Activated T-cell treated with anti-CD3 and anti-CD28 coated beads for 1 hour (primary cell): ENCODE measurements around the gene PNLIPRP3.

Experiments
- DNase-seq: peaks from one replicate; pipeline ENCODE4 v3.0.0-alpha.2; 2020; ENCODE audit warnings: low read depth

The PNLIPRP3 gene

DNA sequence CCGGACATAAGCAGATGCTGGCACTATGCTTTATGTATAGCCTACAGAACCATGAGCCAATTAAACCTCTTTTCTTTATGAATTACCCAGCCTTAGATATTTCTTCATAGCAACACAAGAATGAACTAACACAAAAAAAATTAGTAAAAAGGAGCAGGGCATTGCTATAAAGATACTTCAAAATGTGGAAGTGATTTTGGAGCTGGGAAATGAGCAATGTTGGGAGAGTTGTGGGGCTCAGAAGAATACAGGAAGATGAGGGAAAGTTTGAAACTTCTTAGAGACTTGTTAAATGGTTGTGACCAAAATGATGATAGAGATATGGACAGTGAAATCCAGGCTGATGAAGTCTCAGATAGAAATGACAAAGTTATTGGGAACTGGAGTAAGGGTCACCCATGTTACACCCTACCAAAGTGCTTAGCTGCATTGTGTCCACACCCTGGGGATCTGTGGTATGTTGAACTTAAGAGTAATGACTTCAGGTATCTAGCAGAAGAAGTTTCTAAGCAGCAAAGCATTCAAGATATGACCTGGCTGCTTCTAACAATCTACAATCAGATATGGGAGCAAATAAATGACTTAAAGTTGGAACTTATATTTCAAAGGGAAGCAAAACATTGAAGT is 24.2 kb downstream of the PNLIPRP3 start:
- no peak for DNase-seq

DNA sequence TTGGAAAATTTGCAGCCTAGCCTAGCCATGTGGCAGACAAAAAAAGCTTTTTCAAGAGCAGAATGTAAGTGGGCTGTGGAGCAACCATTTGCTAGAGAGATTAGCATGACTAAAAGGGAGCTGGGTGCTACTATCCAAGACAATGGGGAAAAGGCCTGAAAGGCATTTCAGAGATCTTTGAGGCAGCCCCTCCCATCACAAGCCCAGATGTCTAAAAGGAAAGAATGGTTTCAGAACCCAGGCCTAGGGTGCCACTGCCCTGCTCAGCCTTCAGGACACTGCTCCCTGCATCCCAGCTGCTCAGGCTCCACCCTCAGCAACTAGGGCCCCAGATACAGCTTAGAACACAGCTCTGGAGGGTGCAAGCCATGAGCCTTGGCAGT is 24.7 kb downstream of the PNLIPRP3 start:
- DNase-seq, result no peak

DNA sequence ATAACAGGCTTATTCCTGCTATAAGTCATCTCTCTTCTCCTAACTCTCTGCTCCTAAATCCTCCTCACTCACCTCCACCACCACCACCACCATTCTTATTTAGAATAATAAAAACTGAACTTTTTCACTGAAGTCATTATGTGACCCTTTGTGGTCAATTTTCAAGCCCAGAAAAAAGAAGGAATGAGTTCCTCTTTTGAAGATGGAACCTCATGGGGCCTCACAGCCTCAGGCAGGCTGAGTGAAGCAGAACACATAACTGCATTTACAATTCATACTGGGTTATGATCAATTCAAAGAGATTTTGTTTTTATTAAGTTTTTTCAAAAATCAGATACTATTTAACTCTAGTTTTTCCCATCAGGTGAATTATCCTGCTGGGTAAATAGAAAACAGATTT is 29.8 kb downstream of the PNLIPRP3 start:
- DNase-seq, result no peak

DNA sequence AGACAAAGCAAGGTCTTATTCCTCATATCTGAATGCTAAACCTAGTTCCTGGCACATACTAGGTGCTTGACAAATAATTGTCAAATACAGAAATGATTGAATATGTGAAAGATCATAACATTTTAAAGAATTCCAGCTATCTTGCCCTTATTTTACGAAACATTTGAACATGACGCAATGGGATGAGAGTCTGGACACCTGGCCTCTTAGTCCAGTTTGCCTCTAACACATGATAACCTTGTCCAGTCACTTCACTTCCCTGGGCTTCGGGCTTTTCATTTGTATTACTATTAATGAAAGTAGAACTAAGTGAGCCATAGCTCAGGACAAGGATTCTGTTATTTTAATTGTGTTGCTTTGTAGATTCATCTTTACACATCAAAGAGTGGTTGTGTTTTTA is 32.6 kb downstream of the PNLIPRP3 start:
- no peak for DNase-seq

DNA sequence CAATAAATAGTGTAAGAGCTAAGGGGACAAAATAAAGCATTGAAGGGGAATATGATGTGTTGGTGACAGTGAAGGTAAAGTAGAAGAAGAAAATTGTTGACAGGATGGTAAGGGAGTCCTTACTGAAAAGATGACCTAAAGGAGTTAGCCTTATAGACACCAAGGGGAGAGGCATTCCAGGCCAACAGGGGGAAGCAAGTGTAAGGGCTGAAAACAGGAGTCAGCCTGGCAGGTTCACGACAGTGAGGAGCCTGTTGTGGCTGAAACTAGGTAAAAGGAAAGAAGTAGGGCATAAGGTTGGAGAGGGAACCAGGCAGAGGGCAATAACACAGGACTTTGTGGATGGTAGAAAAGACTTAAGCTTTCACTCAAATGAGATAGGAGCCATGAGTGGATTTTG is 34.0 kb downstream of the PNLIPRP3 start:
- DNase-seq, result no peak

DNA sequence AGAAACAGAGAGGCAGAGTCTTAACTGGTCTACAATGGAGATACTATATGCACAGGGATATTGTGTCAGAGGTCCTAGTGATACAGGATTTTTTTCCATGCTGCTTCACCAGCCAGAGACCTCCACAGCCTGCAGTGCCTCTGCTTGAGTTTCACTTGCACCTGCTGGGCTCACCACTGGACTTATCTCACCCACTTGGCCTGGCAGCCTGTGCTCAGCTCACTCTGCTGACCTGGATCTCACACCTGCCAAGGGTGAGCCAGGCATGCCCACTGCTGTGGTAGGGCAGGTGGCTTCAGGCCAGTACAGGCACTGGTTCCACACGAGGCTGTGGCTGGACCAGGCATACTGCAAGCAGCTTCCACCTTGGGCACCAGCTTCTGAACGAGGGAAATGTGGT is 36.6 kb downstream of the PNLIPRP3 start:
- no peak for DNase-seq

DNA sequence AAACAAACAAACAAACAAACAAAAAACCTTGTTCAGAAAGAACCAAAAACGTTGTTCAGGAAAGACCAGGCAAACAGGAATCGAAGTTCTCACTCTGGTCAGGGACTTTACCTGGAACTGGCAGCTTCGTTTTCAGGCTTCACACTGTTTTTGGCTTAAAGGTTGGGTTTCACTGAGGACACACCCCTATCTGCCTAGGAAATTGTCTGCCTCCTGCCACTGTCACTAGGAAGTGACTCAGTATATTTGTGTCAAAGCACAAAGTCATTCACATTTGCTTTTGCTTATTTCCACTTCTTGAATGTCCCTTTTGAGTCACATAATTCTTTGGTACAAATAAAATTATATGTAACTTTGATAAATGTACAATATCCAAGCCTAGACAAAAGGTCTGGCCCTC is 37.9 kb downstream of the PNLIPRP3 start:
- no peak for DNase-seq

DNA sequence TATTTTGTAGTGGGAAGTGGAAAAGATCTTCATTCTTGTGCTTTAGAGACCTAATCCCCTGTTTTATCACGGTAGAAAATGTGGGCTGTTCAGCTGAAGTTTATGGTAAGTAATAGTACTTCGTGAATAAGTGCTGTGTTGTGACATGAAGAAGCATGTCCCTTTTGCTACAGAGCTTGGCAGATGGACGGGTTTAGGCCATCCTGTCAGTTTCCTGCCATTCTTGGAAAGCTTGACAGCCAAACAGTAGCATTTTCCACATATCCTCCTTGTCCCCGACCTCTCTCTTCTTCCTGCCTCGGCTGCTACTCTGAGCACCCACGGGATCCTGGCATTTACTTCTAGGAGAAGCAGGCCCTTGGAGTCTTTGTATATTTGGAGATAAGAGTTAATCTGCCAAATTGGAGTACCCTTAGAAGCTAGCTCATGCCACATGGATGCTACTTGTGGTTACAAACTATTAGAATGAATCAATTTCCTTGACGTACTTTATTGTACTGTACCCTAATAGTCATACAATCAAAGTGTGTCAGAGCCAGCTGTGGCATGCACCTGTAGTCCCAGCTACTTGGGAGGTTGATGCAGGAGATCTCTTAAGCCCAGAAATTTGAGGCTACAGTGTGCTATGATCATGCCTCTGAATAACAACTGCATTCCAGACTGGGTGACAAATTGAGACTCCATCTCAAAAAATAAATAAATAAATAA is 39.2 kb downstream of the PNLIPRP3 start:
- DNase-seq, result no peak

DNA sequence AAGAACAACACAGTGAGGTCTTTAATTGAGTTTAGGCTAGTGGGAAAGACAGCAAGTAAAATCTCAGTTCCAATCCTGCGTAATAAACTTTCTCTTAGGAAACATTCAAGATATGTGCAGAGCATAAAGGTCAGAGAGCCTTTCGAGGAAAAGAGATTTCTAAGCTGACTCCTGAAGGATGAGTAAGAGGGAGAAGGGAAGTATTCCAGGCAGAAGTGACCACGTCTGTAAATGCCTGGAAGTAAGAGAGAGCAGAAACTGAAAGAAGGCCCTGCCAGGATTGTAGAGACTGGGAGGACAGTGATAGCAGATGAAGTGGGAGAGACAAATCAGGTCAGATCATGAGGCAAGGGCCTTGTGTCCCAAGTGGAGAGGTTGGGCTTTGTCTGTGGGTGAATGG is 41.8 kb downstream of the PNLIPRP3 start:
- DNase-seq, result no peak

DNA sequence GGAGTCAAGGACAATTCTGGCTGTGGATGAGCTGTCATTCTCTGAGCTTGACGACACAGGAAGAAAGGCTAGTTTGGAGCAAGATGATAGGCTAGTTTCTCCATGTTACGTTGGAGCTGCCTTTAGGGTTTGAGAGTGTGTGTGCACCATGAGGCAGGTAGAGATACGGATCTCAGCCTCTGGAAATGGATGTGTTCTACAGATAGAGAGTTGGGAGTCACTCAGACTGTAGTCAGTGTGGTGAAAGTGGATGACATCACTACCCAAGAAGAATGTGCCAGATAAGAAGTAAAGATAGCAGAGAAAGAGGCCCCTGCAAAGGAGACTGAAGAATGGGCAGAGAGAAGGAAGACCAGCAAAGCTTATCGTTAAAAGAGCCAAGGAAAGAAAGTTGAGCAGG is 42.4 kb downstream of the PNLIPRP3 start:
- DNase-seq, result no peak

DNA sequence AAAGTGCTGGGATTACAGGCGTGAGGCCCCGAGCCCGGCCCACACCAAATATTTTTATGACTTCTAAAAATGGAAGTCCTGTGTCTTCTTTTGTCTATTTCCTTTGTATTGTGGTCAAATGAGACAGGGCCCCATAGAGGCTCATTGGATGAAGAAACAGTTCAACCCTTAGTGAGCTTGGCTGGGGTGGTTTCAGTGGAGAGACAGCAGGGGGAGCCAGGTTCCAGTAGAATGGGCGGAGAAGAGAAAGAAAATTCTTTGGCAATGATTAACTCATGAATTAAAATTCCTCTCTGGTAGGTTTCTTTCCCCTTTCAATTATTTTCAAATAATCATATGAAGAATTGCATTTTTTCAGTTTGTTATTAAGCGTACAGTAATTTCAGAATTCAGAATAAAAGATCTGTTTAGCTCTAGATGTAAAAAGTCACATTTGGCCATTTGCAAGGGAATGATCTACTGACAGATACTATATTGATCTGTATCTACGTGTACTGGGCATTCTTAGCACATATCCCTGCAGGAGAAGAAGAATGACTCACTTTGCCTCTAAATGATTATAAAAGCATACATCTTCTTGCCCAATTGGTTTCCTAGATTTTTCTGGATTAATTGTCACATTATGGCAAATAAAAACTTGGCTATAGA is 43.2 kb downstream of the PNLIPRP3 start:
- no peak for DNase-seq

DNA sequence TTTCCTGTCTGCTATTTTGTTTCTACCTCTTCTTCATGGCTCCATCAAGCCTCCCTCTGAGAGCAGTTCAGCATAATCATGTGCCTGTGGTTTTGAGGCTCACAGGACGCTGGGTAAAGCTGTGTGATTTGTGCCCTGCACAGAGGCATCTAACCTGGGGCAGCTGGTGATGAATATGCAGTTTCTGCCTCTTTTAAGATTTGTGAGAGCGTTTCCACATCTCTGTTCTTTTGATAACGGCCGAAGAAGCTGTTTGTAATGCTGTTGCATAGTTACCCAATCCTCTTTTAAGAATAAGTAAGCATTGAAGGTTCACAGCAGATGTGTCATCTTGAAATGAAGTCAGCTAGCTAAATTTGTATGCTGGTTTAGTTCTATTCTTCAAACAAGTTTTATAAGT is 45.2 kb downstream of the PNLIPRP3 start:
- no peak for DNase-seq

DNA sequence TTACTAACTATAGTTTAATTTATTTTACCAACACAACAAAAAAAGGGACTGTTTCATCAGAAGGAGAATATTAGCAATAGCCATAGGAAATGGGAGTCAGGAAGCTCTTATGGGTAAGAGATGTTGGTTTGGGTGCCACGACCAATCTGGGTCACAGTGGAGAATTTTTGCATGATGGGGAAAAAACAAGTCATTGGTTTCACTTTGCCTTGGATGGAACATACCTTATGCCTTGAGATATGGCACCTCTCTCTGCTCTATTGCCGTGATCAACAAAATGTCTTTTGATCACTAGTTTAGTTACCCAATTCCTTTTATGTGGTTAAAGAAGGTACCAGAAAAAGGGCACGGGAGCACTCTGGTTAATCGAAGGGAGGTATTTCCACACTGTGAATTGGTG is 48.2 kb downstream of the PNLIPRP3 start:
- no peak for DNase-seq

DNA sequence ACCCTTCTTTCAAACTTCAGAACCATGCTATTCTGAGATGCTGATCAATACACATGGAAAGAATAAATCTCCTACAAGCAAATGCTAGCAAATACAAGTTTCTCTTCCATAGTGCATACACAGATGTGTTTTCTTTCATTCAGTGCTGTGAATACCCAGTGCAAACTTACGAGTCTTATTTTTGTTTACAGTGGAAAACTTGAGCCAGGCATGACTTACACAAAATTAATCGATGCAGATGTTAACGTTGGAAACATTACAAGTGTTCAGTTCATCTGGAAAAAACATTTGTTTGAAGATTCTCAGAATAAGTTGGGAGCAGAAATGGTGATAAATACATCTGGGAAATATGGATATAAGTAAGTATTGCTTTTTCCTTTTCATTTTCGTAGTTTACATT is 48.8 kb downstream of the PNLIPRP3 start:
- DNase-seq, result no peak

DNA sequence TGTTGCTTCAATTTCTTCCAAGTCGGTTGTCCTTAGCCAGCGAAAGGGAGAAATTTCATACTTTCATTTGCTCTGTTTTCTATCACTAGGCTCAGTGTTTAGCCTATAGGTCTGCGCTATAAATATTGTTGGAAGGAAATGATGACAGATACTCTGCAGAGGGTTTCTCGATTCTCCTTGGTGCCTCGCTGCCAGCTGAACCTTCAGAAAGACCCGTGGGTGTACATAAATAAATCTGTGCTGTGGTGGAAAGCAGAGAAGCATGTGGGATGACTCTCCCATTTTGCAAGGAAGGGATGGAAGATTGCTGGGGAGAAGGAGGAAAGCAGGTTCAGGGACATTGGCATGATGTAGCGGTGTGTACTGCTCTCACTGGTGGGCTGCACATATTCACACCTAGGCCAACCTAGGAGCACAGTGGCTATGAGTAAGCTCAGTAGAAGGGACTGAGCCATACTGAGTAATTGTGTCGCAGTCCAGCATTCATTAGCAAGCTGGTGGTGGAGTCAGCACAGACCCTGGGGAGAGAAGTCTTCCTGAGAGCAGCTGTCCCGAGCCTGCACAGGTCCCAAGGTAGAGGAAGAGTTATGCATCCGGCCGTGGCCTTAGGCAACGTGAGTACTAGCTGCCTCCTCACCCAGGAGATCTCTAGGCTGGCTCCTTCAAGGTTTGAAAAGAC is 50.5 kb downstream of the PNLIPRP3 start:
- DNase-seq, result no peak

DNA sequence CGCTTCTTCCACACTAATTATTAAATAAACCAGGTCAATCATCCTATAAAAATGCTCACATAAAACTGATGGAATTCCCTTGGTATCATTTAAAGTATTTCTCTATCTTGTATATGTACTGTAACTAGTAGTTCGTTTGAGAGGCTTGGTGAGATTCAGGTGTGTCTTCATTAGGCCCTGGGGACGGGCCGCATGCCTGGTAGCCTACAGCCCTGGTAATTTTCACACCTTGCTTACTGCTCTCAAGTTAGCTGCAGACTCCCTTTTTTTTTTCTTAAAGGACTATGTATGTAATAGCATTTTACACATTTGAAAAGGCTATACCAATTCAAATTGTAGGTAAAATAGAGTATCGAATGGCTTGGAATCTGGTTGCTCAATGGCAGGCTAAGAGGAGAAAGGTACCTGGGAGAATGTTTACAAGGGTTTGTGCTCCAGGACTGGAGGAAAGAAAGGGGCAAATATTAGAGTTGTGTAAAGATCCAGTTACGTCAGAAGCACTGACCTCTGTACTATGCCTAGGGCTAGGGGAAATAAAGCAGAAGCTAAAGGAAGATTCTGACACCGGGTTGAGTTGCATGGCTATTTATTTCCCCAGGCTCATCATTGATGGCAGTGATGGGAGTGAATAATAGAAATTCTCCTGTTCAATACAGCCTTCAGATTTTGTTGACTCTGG is 59.3 kb downstream of the PNLIPRP3 start:
- DNase-seq, result no peak

DNA sequence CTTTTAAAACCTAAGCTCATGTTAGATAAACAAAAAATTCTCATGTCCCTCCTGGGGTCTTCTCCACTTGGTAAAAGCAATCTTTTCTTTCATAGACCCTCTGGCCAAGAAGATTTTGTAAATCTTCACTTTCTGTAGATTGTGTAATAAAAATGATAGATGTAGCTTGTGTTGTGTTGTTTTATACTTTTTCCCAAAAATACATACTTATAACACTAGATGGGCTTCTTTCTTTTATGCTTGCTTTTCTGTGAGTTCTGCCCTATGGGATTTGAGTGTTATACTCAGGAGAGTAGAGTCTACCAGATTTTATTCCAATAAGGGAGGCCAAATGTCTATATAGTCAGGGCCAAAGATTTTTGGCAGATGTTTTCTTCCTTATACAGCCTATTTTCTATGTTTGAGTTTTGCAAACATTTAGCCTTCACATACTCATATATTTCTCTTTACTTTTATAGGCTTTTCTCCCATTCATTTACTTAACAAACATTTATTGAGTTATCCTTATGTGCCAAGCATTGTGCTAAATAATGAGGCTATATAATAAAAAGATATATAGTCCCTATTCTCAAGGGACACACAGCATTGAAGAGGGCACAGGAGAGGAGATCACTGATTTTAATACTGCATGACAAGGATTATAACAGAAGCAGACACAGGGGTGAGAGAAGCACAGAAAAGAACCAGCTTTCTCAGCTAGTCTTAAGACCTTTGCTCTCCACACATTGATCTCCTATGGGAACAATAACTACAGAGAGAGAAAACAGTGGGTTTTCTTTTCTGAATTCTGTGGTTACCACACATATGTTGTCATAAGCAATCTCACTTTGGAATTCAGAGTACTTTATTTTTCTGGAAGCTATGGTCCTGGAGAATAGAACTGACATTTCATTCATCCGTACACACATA is 60.1 kb downstream of the PNLIPRP3 start:
- DNase-seq, result no peak

DNA sequence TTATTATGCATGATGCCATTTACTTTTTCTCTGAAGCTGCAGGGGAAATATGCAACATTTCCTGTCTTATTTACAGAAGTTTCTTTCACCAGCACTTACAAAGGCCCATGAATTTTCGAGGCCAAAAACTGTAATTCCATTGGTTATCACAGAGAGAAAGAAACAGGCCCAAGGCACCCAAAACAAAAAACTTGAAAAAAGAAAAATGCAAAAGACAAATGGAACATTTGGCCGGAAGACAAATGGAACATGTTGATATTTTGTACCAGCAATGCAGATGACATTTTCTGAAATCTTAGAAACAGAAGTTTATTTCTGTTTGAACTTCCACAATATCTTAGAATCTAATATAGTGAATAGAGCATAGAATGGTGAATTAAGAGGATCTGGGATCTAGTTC is 61.8 kb downstream of the PNLIPRP3 start:
- DNase-seq, result no peak

DNA sequence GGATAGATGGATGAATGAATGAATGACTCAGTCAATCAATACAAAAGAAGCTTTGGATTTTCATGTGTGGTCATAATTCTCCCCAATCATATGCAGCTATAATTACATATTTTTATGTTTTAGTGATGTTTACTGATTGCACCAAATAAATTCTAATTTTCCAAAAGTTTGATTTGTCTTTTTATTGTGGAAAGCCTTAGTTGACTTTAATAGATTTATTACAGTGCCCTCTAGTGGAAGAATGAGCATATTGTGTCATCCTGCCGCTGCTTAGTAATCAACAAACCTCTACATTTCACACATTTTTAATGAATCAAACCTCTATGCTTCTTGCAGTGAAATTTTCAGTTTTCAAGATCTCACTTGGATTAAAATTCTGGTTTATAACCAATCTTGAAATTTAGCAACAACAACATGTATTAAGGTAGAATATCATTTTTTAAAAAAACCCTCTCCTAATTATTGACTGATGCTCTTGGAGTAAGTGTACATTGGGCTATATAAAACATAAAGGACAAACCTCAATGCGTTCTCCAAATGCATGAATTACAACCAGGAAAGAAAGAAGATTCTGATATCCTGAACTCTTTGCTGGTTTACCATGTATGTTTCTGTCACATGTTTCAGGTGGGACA is 62.5 kb downstream of the PNLIPRP3 start:
- no peak for DNase-seq

DNA sequence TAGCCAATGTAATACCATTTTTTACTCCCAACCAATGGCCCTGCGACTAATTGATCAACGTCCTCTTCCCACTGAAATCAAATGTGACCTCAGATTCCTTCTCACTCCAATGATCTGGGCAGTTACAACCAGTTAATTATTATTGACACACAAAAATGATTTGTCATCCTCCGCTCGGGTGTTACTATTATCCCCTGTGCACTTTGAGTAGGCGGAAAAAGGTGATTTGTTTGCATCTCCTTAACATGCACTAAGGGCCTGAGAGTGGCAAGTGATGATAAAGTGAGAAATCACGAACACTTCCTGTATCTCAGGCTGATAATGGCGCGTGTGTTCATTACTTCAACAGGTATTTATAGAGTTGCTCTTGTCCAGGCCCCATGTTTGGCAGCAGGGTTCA is 77.1 kb downstream of the PNLIPRP3 start:
- no peak for DNase-seq

DNA sequence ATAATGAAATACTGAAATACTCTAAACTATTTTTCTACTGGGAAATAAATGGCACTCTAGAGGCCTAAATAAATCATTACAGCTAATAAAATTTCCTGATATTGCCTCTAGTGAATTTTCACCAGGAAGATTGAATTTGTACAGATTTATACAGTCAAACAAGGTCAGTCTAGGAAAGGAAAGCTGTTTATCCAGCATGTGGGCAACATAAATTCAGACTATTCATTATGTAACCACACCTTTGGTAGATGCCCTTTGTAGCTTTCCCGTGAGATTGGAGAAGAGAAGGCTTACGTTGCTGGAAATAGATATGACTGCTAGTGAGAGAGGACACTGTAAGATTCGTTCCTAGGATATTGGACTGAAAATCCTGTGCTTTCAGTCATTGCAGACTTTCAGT is 82.9 kb downstream of the PNLIPRP3 start:
- DNase-seq, result no peak
